HG03175 (cell line): ENCODE data around the gene MYCBPAP.
"Not testable (repeated sequence)": the region's sequence is repeated elsewhere in the genome, so short reads cannot be mapped to it uniquely, and the experiment has no call there.

Source experiments
- ATAC-seq: cut with Tn5 transposase; IDR thresholded peaks from one replicate; pipeline ENCODE4 v1.9.1; 2021; ENCODE audit warnings: mild to moderate bottlenecking, moderate library complexity; ENCODE audit not compliant: unreplicated experiment

The MYCBPAP gene

DNA sequence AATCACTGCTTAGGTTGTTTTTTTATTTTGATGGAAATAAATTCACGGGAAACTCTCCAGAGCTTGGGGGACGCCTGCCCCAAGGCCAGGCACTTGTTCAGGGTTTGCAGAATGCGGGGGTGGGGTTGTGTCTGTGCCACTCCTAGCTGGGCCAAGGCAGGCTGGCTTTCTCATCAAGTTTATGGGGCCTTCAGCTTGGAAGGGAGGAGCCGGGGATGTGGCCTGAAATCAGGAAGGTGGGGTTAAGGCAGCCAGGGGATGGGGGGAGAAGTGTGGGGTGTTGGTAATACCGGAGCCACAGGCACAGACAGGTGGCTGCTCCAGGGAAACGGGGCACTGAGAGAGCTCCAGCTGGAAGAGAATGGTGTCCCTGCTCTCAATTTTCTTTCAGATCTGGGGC is 37.8 kb upstream of the MYCBPAP start:
- no peak for ATAC-seq

DNA sequence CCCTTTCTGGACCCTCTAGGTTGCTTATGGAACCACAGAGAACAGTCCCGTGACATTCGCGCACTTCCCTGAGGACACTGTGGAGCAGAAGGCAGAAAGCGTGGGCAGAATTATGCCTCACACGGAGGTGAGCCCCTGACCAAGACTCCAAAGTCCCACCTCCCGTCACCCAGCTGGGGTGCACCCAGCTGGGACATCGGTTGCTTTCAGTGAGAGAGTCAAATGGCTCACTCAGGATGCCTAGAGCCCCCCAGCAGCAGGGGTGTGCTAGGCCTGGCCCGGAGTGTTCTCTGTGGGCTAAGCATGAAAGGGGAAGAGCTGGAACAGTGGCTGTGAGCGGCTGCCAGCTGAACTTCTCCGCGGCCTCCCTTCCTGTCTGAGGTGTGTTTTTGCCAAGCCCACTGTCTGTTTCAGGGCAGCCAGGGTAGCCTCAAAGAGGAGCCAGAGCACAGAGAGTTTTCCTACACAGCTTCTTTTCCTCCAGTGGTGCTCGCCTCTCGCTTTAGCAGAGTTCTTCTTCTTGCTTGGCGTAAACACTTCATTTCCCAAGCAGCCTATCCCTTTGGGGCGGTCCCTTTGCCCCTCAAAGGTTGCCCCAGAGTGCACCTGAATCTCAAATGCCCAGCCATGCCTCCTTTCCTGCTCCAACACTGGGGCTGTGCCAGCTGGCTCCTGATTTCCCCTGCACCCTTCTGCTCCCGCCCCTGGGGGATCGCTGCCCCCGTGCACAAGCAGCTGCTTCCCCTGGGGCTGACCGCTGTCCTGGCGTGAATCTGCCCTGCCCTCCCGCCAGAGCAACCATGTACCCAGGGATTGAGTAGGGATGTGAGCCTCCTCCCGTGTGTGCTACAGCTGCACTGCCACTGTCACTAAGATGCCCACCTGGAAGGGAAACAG is 37.0 kb upstream of the MYCBPAP start:
- no peak for ATAC-seq

DNA sequence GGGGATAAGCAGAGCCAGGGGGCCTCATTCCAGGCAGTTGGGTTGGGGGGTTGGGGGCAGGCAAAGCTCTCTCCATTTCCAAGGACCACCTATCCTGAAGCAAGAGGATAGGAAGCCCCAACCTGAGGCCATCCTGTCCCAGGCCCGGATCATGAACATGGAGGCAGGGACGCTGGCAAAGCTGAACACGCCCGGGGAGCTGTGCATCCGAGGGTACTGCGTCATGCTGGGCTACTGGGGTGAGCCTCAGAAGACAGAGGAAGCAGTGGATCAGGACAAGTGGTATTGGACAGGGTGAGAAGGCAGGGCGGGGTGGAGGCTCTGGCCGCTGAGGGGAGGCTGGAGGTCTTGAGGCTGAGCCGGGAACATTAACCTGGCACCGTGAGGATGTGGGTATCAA is 36.0 kb upstream of the MYCBPAP start:
- ATAC-seq = no peak

DNA sequence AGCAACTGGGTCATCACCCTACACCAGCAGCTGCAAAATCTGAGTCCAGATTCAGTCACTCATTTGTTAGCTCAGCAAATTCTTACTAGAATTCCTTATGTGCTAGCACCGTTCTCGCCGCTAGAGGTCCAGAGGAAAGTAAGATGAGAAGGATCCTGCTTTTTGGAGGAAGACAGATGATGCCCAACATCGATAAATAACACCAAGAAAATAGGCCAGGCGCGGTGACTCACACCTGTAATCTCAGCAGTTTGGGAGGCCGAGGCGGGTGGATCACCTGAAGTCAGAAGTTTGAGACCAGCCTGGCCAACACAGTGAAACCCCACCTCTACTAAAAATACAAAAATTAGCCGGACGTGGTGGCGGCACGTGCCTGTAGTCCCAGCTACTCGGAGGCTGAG is 35.5 kb upstream of the MYCBPAP start:
- not testable (repeated sequence) for ATAC-seq

DNA sequence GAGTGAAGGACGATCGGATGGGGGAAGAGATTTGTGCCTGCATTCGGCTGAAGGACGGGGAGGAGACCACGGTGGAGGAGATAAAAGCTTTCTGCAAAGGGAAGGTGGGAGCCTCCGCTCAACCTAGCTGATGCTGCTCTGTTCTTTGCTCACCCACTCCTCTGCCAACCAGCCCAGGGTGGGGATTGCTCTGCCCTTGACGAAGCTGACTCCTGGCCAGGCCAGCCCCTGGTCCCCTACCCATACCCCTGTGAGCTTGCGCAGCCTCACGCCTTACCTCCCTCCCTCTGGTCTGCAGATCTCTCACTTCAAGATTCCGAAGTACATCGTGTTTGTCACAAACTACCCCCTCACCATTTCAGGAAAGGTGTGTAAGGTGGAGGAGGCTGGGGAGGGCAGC is 34.3 kb upstream of the MYCBPAP start:
- ATAC-seq = no peak

DNA sequence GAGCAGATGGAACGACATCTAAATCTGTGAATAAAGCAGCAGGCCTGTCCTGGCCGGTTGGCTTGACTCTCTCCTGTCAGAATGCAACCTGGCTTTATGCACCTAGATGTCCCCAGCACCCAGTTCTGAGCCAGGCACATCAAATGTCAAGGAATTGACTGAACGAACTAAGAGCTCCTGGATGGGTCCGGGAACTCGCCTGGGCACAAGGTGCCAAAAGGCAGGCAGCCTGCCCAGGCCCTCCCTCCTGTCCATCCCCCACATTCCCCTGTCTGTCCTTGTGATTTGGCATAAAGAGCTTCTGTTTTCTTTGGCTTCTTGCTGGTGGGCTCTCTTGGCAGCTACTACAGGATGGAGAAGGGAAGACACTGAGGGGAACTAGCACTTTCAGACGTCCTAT is 33.7 kb upstream of the MYCBPAP start:
- no peak for ATAC-seq

DNA sequence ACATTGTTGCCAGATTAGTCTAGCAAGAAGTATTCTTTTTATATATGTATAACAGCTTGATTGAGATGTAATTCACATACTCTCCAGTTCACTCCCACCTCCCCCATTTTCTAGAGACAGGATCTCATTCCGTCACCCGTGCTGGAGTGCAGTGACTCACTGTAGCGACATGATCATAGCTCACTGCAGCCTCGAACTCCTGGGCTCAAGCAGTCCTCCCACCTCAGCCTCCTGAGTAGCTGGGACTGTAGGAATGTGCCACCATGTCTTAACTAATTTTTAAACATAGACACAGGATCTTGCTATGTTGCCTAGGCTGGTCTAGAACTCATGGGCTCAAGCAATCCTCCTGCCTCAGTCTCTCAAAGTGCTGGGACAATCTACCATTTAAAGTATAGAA is 32.9 kb upstream of the MYCBPAP start:
- no peak for ATAC-seq

DNA sequence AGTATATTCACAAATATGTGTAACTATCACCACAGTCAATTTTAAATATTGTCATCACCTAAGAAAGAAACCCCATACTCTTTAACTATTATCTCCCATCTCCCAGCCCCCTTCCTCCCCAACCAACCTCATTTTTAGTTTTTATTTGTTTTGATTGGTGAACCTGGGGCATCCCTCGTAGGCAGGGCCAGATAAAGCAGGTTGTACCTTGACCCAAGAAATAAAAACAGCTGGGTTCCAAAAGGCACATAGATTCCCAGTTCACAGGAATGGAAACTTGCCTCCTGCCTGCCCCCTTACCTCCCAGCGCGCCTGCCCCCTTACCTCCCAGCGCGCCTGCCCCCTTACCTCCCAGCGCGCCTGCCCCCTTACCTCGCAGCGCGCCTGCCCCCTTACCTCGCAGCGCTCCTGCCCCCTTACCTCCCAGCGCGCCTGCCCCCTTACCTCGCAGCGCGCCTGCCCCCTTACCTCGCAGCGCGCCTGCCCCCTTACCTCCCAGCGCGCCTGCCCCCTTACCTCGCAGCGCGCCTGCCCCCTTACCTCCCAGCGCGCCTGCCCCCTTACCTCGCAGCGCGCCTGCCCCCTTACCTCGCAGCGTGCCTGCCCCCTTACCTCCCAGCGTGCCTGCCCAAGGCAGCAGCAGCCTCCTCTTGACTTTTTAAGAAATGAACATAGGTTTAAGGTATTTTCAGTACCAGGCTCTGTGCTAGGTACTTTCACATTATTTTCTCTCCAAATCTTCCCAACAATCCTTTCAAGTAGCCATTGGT is 32.3 kb upstream of the MYCBPAP start:
- ATAC-seq = not testable (repeated sequence)

DNA sequence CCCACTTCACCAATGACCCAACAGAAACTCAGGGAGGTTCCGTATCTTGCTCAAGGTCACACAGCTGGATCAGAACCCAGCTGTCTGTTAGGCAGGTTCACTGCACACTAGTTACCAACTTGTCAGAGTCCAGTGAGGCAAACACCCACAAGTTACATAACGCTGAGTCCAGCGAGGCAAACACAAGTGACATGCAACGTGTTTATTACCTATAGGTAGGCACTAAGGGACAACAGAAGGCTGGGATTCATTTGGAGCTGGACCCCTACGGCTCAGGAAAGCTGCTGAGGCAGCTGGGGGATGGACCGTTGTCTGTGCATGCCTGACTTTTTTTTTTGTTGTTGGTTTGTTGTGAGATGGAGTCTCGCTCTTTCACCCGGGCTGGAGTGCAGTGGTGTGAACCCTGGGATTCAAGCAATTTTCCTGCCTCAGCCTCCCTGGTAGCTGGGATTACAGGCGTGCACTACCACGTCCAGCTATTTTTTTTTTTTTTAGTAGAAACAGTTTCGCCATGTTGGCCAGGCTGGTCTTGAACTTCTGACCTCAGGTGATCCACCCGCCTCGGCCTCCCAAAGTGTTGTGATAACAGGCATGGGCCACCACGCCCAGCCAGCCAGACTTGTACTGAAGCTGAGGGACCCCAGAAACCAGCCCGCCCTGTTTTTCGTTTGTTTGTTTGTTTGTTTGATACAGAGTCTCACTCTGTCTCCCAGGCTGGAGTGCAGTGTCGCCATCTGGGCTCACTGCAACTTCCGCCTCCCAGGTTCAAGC is 31.5 kb upstream of the MYCBPAP start:
- ATAC-seq = no peak

DNA sequence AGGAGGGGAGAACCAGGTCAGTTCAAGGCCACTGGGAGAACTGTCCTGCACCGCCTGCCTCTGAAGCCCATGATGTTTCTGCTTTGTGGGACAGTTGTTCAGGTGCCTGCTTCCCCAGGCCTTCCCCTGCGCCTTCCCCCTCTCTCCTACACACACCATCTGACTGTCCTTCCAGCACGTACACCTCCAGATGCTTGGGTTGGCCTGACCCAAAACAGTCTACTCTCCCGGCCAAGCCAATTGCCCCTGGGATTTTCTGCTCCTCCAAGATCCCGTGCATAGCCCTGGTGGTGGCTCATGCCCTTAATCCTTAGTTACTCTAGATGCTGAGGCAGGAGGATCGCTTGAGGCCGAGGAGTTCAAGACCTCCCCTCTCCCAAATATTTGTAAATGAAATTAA is 30.3 kb upstream of the MYCBPAP start:
- ATAC-seq = no peak

DNA sequence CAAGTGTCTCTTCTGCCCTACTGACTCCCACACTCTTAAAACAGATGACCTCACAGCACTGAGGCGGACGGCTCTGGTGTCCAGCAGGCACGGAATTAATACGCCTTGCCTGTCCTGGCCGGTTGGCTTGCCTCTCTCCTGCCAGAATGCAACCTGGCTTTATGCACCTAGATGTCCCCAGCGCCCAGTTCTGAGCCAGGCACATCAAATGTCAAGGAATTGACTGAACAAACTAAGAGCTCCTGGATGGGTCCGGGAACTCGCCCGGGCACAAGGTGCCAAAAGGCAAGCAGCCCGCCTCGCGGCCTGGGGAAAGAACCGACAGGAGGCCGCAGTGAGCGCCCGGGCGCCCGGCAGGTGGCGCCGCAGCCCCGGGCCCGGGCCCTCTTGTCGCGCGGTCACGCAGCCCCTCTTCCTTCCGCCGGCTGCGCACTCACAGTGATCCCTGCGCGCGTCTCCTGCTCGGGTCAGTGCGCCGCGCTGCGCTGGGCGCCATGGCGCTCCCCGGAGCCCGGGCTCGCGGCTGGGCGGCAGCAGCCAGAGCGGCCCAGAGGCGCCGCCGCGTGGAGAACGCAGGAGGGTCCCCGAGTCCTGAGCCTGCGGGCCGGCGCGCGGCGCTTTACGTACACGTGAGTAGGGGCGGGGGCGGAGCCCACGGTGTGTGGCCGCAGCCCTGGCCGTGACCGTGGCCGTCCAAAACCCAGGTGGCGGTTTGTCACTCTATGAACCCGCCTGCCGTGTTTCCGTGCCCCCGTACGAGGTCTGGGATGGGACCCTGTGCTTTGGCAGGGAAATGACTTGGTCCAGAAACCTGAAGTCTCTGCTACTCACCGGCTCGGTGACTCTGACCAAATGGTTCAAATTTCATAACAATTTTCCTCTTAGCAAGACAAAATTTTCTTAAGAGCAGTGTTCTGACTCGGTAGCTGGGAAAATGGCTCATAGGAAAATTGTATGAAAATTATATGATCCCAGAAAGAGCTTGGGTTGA is 29.6 kb upstream of the MYCBPAP start, which contains the start of gene RSAD1:
Gene RSAD1, plus strand, starts transcription at position 470 of the 991 bp plus-strand sequence. Its CDS starts 25 bp downstream, at position 495.
- ATAC-seq = peak; percentile 87

DNA sequence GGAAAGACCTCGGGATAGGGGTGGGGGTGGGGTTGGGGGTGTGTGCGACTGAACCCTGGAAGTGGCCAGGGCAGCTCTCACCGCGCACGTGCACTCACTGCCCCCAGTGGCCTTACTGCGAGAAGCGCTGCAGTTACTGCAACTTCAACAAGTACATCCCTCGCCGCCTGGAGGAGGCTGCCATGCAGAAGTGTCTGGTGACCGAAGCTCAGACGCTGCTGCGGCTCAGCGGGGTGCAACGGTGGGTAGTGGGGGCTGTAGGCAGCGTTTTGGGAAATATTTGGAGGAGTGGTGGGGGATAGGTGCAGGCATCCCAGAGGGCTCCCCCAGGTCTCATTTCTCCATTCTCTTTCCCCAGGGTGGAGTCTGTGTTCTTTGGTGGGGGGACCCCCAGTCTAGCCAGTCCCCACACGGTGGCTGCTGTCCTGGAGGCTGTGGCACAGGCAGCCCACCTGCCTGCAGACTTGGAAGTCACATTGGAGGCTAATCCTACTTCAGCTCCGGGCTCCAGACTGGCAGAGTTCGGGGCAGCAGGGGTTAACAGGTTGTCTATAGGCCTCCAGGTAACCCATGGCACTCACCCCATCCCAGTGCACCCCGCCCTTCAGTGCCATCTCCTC is 28.6 kb upstream of the MYCBPAP start:
- ATAC-seq = peak; percentile 37

DNA sequence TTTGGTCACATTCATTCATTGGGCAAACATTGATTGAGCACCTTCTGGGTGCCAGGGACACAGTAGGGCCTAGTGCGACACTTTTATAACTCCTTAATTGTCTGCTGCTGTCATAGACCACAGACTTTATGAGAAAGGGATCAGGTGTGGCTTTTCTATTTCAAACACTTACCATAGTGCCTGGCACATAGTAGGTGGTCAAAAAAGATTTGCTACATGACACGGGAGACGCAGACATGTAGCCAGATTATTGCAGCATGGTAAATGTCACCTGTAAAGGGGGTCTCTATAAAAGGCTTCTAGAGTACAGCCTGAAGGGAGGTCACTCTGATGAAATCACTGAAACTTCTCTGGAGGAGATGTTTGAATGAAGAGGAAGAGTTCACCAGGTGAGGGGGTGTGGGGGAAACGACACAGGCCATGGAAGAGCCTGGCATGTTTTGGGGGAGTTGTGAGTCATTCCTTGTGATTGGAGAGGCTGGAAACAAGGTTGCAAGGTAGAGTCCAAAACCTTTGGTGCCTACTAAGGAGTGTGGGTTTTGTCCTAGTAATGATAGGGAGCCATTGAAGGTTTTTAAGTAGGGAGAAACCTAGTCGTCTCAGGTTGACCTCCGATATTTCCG is 28.0 kb upstream of the MYCBPAP start:
- no peak for ATAC-seq

DNA sequence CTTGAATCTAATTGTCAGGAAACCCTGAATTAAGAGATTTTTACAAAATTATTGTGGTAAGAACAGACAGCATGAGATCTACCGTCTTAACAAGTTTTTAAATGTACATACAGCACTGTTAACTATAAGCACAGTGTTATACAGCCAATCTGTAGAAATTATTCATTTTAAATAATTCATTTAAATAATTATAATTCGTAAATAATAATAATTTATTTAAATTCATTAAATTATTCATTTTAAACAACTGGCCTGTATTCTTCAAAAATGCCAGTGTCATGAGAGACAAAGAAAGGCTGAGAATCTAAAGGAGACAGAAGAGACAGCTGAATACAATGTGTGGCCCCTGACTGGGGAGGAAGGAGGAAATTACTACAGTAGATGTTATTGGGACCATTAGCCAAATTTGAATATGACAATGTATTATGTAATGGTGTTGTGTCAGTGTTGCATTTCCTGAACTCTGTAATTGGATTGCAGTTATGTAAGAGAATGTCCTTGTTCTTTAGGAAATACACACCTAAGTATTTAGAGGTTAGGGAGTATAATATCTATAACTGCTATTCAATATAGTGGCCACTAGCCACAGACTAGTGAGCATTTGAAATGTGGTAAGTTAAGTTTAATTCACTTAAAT is 27.3 kb upstream of the MYCBPAP start:
- no peak for ATAC-seq

DNA sequence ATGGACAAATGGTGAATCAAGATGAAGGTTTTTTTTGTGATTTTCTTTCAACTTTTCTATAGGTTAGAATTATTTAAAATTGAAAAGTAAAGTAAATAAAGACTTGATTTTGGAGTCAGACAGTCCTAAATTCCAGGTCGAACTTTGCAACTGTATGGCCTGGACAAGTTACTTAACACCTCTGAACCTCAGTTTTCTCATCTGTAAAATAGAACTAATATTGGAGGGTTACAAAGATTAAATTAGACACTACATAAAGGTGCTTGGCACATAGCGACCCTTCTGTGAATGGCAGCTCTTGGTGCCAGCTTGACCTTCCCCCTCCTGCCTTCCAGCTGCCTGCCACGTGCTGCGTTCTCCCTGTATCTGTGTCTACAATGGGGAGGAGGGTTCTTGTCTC is 26.6 kb upstream of the MYCBPAP start:
- ATAC-seq = no peak

DNA sequence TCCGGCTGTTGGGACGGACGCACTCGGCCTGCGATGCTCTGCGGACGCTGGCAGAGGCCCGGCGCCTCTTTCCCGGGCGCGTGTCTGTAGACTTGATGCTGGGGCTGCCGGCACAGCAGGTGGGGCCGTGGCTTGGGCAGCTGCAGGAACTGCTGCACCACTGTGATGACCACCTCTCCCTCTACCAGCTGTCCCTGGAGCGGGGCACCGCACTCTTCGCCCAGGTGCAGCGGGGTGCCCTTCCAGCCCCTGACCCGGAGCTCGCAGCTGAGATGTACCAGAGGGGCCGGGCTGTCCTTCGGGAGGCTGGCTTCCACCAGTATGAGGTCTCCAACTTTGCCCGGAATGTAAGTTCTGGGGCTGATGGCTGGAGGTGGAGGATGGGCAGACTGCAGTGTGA is 26.1 kb upstream of the MYCBPAP start:
- no peak for ATAC-seq

DNA sequence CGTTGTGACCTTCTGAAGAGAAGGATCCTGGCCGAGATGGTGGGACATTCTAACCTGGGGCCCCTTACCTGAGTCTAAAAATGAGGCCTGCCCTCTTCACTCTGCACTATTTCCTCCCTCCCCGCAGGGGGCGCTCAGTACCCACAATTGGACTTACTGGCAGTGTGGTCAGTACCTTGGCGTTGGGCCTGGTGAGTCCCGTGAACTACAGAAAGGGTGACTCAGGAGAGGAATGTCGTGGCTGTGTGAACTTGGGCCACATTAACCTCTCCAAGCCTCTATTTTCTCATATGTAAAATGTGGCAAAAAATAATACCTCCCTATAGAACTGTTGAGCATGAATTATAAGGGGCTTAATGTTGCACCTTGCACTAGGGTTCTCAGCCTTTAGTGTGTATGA is 25.7 kb upstream of the MYCBPAP start:
- ATAC-seq = no peak

DNA sequence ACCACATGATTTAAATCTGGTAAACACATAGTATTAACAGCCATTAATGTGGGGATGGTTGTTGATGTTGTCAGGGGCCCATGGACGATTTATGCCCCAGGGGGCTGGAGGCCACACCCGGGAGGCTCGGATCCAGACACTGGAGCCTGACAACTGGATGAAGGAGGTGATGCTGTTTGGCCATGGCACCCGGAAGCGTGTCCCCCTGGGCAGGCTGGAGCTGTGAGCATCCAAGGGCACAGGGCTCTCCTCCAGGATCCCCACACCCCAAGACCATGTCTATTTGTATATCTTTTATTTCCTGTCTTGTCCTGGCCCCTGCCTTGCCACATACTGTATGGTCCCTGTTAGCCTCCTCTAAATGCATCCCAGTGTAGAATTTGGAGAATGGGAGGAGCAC is 25.0 kb upstream of the MYCBPAP start:
- ATAC-seq = no peak
